ENCODE measurements around the gene PJVK. TPM values are rescaled to one million over a fixed set of nuclear protein-coding genes. Genes with fewer than 3 reads are reported as not detected.

The PJVK gene
- total and polyA plus RNA-seq, 9 of the 15 experiments (the other 6 are each of a cell fraction or from before 2014, with no cell fraction given) = 0.11 to 1.5 (median 0.73) TPM

- TF ChIP-seq ZNF609 (CRISPR knock-in tag; IDR thresholded peaks at IDR 0.05; ENCODE audit: borderline replicate concordance) = no peak
- TF ChIP-seq MBD2 (IDR thresholded peaks at IDR 0.05; ENCODE audit: borderline replicate concordance, low read depth) = no peak
- TF ChIP-seq EP300 (IDR thresholded peaks at IDR 0.05; ENCODE audit: low read length) = peak; percentile 46; the same call in 1 of the 2 replicates
- TF ChIP-seq GABPB2 (CRISPR knock-in tag; conservative IDR thresholded peaks at IDR 0.05) = no peak
- TF ChIP-seq FOXA1 (IDR thresholded peaks at IDR 0.05; ENCODE audit: borderline replicate concordance) = no peak
- no peak for TF ChIP-seq POU5F1 (IDR thresholded peaks at IDR 0.05; ENCODE audit: borderline replicate concordance, low read depth, low read length, partially characterized antibody)
- no peak for TF ChIP-seq NBN (IDR thresholded peaks at IDR 0.05; ENCODE audit: low read depth)
- TF ChIP-seq TSC22D4 (tag; IDR thresholded peaks at IDR 0.05) = no peak
- no peak for TF ChIP-seq ZNF212 (CRISPR knock-in tag; IDR thresholded peaks at IDR 0.05)
- TF ChIP-seq ZNF76 (CRISPR knock-in tag; IDR thresholded peaks at IDR 0.05; ENCODE audit: borderline replicate concordance) = no peak
- no peak for TF ChIP-seq ZNF507 (tag; conservative IDR thresholded peaks at IDR 0.05)
- TF ChIP-seq KDM2B (CRISPR knock-in tag; IDR thresholded peaks at IDR 0.05) = no peak
- TF ChIP-seq ID3 (CRISPR knock-in tag; IDR thresholded peaks at IDR 0.05) = no peak
- TF ChIP-seq ID3 (tag; IDR thresholded peaks at IDR 0.05) = no peak
- 0 out of 2 replicates have a peak, but pooled peaks have one; percentile 36 for TF ChIP-seq SMARCA4 (IDR thresholded peaks at IDR 0.05)
- TF ChIP-seq GABPB1 (CRISPR knock-in tag; IDR thresholded peaks at IDR 0.05) = 0 out of 2 replicates have a peak, but pooled peaks have one; percentile 30
- no peak for TF ChIP-seq HMGXB4 (CRISPR knock-in tag; IDR thresholded peaks at IDR 0.05)
- no peak for TF ChIP-seq SFPQ (IDR thresholded peaks at IDR 0.05; ENCODE audit: low read depth, low read length)
- no peak for TF ChIP-seq NR0B1 (IDR thresholded peaks at IDR 0.05; ENCODE audit: partially characterized antibody)
Observed at GRCh38 chr2:178404368-178404767, 46.8 kb upstream of the PJVK start (continued).

All from K562 (cell line).